Measurements from ENCODE around the gene RNF207. TPM values are rescaled to one million over a fixed set of nuclear protein-coding genes. Genes with fewer than 3 reads are reported as not detected.

RNF207 gene
- total RNA-seq, 1 donor from 2014 or later = 0.86 TPM

- DNase-seq (ENCODE audit: low read depth) = no peak
These were observed 33.4 kb upstream of the RNF207 start for GRCh38 chr1:6172549-6172948.

- DNase-seq (ENCODE audit: low read depth) = no peak
These were observed 31.1 kb upstream of the RNF207 start for GRCh38 chr1:6174621-6175410.

- DNase-seq (ENCODE audit: low read depth) = no peak
These were observed 30.5 kb upstream of the RNF207 start for GRCh38 chr1:6175411-6175828.

GRCh38 chr1:6176779-6177178, 29.1 kb upstream of the RNF207 start:
- no peak for DNase-seq (ENCODE audit: low read depth)

- DNase-seq (ENCODE audit: low read depth) = no peak
These were observed 28.1 kb upstream of the RNF207 start for GRCh38 chr1:6177681-6178380.

- DNase-seq (ENCODE audit: low read depth) = no peak
These were observed 27.0 kb upstream of the RNF207 start for GRCh38 chr1:6178751-6179563.

GRCh38 chr1:6179564-6180175, 26.2 kb upstream of the RNF207 start:
- DNase-seq (ENCODE audit: low read depth) = no peak

- no peak for DNase-seq (ENCODE audit: low read depth)
These were observed 25.6 kb upstream of the RNF207 start, which contains the start of gene CHD5 for GRCh38 chr1:6180268-6180706. CHD5 (minus strand) TSS chr1:6180321; CDS start chr1:6180023, 298 bp downstream.

- no peak for DNase-seq (ENCODE audit: low read depth)
These were observed 25.1 kb upstream of the RNF207 start for GRCh38 chr1:6180707-6181311.

GRCh38 chr1:6181347-6181770, 24.6 kb upstream of the RNF207 start:
- no peak for DNase-seq (ENCODE audit: low read depth)

GRCh38 chr1:6183520-6183989, 22.4 kb upstream of the RNF207 start:
- DNase-seq (ENCODE audit: low read depth) = no peak

- DNase-seq (ENCODE audit: low read depth) = no peak
These were observed 21.7 kb upstream of the RNF207 start for GRCh38 chr1:6184083-6184783.

GRCh38 chr1:6185151-6185550, 20.8 kb upstream of the RNF207 start:
- DNase-seq (ENCODE audit: low read depth) = no peak

GRCh38 chr1:6185635-6186382, 20.1 kb upstream of the RNF207 start:
- DNase-seq (ENCODE audit: low read depth) = no peak

GRCh38 chr1:6188466-6188865, 17.5 kb upstream of the RNF207 start:
- DNase-seq (ENCODE audit: low read depth) = no peak

GRCh38 chr1:6191968-6192367, 14.0 kb upstream of the RNF207 start:
- DNase-seq (ENCODE audit: low read depth) = no peak

GRCh38 chr1:6197746-6198427, 8.0 kb upstream of the RNF207 start:
- DNase-seq (ENCODE audit: low read depth) = no peak

- no peak for DNase-seq (ENCODE audit: low read depth)
These were observed 7.1 kb upstream of the RNF207 start for GRCh38 chr1:6198646-6199297.
